K562 treated with DMSO at 1 percent for 4 hours (cell line): ENCODE data around the gene RUFY2. TPM values are rescaled to one million over a fixed set of nuclear protein-coding genes. Genes with fewer than 3 reads are reported as not detected.

ENCODE experiments used
- total RNA-seq: library from RNA; unstranded; fragments of 300-600 nt; gene quantifications from 2 replicates; pipeline ENCODE4 v1.2.3, GENCODE V29; 2022; ENCODE audit not compliant: insufficient read depth

Gene RUFY2, protein sequence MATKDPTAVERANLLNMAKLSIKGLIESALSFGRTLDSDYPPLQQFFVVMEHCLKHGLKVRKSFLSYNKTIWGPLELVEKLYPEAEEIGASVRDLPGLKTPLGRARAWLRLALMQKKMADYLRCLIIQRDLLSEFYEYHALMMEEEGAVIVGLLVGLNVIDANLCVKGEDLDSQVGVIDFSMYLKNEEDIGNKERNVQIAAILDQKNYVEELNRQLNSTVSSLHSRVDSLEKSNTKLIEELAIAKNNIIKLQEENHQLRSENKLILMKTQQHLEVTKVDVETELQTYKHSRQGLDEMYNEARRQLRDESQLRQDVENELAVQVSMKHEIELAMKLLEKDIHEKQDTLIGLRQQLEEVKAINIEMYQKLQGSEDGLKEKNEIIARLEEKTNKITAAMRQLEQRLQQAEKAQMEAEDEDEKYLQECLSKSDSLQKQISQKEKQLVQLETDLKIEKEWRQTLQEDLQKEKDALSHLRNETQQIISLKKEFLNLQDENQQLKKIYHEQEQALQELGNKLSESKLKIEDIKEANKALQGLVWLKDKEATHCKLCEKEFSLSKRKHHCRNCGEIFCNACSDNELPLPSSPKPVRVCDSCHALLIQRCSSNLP
- total RNA-seq: 3.3 and 3.8 TPM in 2 replicates

GRCh38 chr10:68406815-68407548, at the start of gene RUFY2:
Gene RUFY2, minus strand, starts transcription at chr10:68407277. Its CDS starts 88 bp downstream, at chr10:68407189.

DNA sequence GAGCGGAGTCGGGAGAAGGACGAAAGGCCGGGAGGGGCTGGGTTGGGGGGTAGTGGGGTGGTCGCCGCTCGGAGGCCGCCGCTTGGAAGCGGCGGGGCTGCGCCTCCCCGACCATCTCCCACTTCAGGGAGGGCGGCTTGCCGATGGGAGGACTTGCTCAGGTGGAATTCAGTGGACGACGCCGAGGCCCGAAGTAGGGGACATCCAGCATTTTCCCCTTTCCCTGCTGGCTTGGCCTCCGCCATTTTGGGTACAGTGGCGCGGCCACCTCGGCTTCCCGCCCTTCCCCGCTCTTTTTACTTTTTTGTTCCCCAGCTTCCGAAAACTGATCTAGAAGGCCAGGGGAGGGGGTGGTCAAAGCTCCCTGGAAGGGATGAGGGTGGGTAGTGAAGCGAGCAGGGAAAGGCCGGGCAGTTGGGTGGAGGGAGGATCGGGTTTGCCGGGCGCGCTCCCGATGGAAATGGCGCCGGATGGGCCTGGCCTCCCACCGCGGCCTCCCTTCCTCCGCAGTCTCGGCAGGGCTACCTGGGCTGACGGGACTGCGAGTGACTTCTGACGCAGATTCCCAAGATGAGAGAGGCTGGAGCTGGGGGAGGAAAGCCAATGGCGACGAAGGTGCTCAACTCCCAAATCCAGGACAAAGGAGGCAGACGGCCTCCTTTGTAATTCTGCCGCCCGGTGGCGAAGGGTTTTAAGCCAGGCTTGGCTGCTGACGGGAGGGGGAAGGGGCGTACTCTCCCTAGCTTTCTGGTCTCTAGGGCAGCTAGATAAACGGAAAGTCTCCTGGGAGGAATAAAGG, 74.6 kb downstream of the RUFY2 start, which contains the start of gene PBLD:
TSS of gene PBLD (minus strand) at position 670 of the 799 bp plus-strand sequence. CDS start 26,084 bp downstream, outside the sequence.

GRCh38 chr10:68331455-68332258, 75.4 kb downstream of the RUFY2 start, which contains the start of gene HNRNPH3:
Gene HNRNPH3, plus strand, starts transcription at chr10:68332064. Its CDS starts 5,158 bp downstream, at chr10:68337222.

Other genes starting within 250 kb of the RUFY2 start
- not detected in 2 replicates for gene ATOH7, start 175.2 kb downstream of the RUFY2 start, total RNA-seq
- 186 and 188 TPM in 2 replicates for gene HNRNPH3, start 75.2 kb downstream of the RUFY2 start, total RNA-seq
- gene PBLD, start 74.3 kb downstream of the RUFY2 start, total RNA-seq: 0.69 and 1.6 TPM in 2 replicates
- 12.7 and 14.6 TPM in 2 replicates for gene DNA2, start 64.7 kb upstream of the RUFY2 start, total RNA-seq
- gene SLC25A16, start 120.2 kb upstream of the RUFY2 start, total RNA-seq: 3.2 and 5.6 TPM in 2 replicates
- 2.8 and 3.7 TPM in 2 replicates for gene TET1, start 153.1 kb upstream of the RUFY2 start, total RNA-seq